Gastroesophageal sphincter (tissue), 4 donors: ENCODE data around the gene SETBP1. TPM values are rescaled to one million over a fixed set of nuclear protein-coding genes. Genes with fewer than 3 reads are reported as not detected.

ENCODE experiments used
- ATAC-seq: fragments of 150-250 bp; one replicate; pipeline ENCODE4 v1.9.1; 2016; ENCODE audit warnings: mild to moderate bottlenecking, moderate library complexity
- H3K27ac ChIP-seq, 4 donors: fragments of 200-600 bp; sonication (generic) in 3 of 4; 1 replicate in 3 of 4; 2 replicates in 1 of 4; pipeline ENCODE4 v1.5.1; 2016 to 2019
- H3K27me3 ChIP-seq: fragments of 200-600 bp; sonication (generic); one replicate; pipeline ENCODE4 v1.5.1; 2019
- H3K36me3 ChIP-seq, 2 donors: fragments of 200-600 bp; sonication (generic); one replicate each; pipeline ENCODE4 v1.5.1; 2019; ENCODE audit warnings: control low read depth in 1 of 2
- H3K4me1 ChIP-seq, 3 donors: fragments of 200-600 bp; sonication (generic); 1 replicate in 2 of 3; 2 replicates in 1 of 3; pipeline ENCODE4 v1.5.1; 2016 to 2019; ENCODE audit warnings: control low read depth in 2 of 3
- H3K4me3 ChIP-seq, 2 donors: fragments of 200-600 bp; sonication (generic); one replicate each; pipeline ENCODE4 v1.5.1; 2019; ENCODE audit warnings: mild to moderate bottlenecking in 1 of 2, moderate library complexity in 1 of 2
- H3K9me3 ChIP-seq, 3 donors: fragments of 200-600 bp; sonication (generic); one replicate each; pipeline ENCODE4 v1.5.1; 2017 to 2019; ENCODE audit warnings: control low read depth in 2 of 3
- EP300 ChIP-seq: sonication (generic); formaldehyde crosslinking; IDR thresholded peaks from one replicate; pipeline ENCODE4 v1.6.1; 2017; ENCODE audit warnings: antibody characterized with exemption, mild to moderate bottlenecking
- POLR2A ChIP-seq, 2 donors: fragments of 450-650 bp; IDR thresholded peaks; one replicate each; pipeline ENCODE4 v1.6.1; 2017; ENCODE audit warnings: antibody characterized with exemption in 2 of 2, mild to moderate bottlenecking in 2 of 2, moderate library complexity in 1 of 2
- POLR2AphosphoS5 ChIP-seq: sonication (generic); formaldehyde crosslinking; IDR thresholded peaks from one replicate; pipeline ENCODE4 v1.6.1; 2017; ENCODE audit warnings: antibody characterized with exemption
- WGBS, 2 donors: methylation state at CpG; one replicate each; pipeline ENCODE4 v1.1.5; 2018; ENCODE audit warnings: low coverage in 1 of 2; 5-methylcytosine and 5-hydroxymethylcytosine counted together
- total RNA-seq, 4 donors: library from RNA; depleted of rRNA; stranded (reverse); fragments of >200 nt; gene quantifications; one replicate each; pipeline ENCODE4 v1.1.0, GENCODE V29; 2016
- TF ChIP-seq, protein P1 (sequence below), 4 experiments: fragments of 200-600 bp in 2 of 4; fragments of 450-650 bp in 2 of 4; sonication (generic) in 1 of 4; IDR thresholded peaks; one replicate each; pipeline ENCODE4 v1.5.1; 2017 to 2019; ENCODE audit warnings: antibody characterized with exemption in 4 of 4, mild to moderate bottlenecking in 2 of 4, moderate library complexity in 2 of 4

Gene SETBP1
- total RNA-seq, 4 donors from 2014 or later: 42.5 to 87.6 (median 67.8) TPM

DNA sequence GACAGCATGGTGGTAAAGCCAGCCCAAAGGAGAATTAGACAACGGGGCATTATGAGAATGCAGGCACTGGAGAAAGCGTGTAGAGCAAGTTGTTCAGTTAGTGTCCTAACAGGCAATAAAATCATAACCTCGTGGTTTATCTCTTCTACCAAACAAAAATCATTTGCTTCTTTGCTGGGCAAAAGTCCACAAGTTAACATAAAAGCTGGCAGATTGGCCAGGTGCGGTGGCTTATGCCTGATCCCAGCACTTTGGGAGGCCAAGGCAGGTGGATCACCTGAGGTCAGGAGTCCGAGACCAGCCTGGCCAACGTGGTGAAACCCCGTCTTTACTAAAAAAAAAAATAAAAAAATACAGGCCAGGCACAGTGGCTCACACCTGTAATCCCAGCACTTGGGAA is 364.1 kb downstream of the SETBP1 start:
- H3K36me3 ChIP-seq: peaks cover 0 to 7% of the 10 kb centered on the region in 2 donors
- WGBS, 2 donors: 95 to 97% methylated on average over 3 to 7 of the region's 7 CpGs
- H3K27me3 ChIP-seq: no peaks in the 10 kb centered on the region
- no peak overlapping the region for H3K27ac ChIP-seq
- no peaks in the 10 kb centered on the region for H3K9me3 ChIP-seq
- no peak for ATAC-seq
- H3K4me3 ChIP-seq: no peak overlapping the region
- H3K4me1 ChIP-seq: peaks cover 0 to 6% (median 0%) of the 10 kb centered on the region in 3 donors
- TF ChIP-seq, protein P1, sequence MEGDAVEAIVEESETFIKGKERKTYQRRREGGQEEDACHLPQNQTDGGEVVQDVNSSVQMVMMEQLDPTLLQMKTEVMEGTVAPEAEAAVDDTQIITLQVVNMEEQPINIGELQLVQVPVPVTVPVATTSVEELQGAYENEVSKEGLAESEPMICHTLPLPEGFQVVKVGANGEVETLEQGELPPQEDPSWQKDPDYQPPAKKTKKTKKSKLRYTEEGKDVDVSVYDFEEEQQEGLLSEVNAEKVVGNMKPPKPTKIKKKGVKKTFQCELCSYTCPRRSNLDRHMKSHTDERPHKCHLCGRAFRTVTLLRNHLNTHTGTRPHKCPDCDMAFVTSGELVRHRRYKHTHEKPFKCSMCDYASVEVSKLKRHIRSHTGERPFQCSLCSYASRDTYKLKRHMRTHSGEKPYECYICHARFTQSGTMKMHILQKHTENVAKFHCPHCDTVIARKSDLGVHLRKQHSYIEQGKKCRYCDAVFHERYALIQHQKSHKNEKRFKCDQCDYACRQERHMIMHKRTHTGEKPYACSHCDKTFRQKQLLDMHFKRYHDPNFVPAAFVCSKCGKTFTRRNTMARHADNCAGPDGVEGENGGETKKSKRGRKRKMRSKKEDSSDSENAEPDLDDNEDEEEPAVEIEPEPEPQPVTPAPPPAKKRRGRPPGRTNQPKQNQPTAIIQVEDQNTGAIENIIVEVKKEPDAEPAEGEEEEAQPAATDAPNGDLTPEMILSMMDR (IDR thresholded peaks at IDR 0.05): no peak
- TF ChIP-seq POLR2AphosphoS5: no peak
- no peak for TF ChIP-seq POLR2A (IDR thresholded peaks at IDR 0.05)
- no peak for TF ChIP-seq EP300

- Histone ChIP-seq H3K27me3 (no peaks in the 10 kb centered on the region), H3K9me3 (no peaks in the 10 kb centered on the region), H3K4me3 (no peak overlapping the region), H3K36me3 (no peaks in the 10 kb centered on the region), H3K4me1 (peaks cover 0 to 21% (median 3%) of the 10 kb centered on the region in 3 donors), H3K27ac (no peak overlapping the region)
- TF ChIP-seq, protein P1 (IDR thresholded peaks at IDR 0.05): no peak
- TF ChIP-seq POLR2A (IDR thresholded peaks at IDR 0.05) (no peak), EP300 (no peak), POLR2AphosphoS5 (no peak)
- 80 to 91% methylated on average over 3 of the region's 3 CpGs for WGBS, 2 donors
- ATAC-seq: no peak
Measured at GRCh38 chr18:45046228-45046627, 365.5 kb downstream of the SETBP1 start.

DNA sequence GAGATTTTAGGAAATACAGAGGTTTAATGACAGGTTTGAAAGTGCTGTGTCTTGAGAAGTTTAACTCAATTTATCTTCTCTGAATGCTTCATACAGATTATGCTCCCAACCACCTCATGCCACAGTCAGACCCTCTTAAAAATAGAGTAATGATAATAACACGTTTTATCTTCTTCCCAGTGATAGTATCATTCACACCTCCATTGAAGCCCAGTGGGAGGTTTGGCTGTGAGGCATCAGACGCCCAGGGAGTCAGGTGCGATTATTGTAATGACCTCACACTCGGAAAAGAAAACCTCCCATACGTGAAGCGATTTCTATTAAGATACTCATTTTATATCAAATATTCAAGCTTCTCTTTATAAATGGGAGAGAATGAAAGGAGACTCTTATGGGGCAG is 366.3 kb downstream of the SETBP1 start:
- no peak for ATAC-seq
- no peaks in the 10 kb centered on the region for H3K9me3 ChIP-seq
- 91 to 92% methylated on average over 3 to 6 of the region's 6 CpGs for WGBS, 2 donors
- H3K36me3 ChIP-seq: no peaks in the 10 kb centered on the region
- no peak overlapping the region for H3K4me3 ChIP-seq
- no peaks in the 10 kb centered on the region for H3K27me3 ChIP-seq
- peaks cover 0 to 25% (median 3%) of the 10 kb centered on the region in 3 donors for H3K4me1 ChIP-seq
- TF ChIP-seq, protein P1 (IDR thresholded peaks at IDR 0.05): no peak
- TF ChIP-seq EP300 (no peak), POLR2AphosphoS5 (no peak), POLR2A (IDR thresholded peaks at IDR 0.05) (no peak)
- H3K27ac ChIP-seq: no peak overlapping the region

GRCh38 chr18:45049578-45050319 is 369.1 kb downstream of the SETBP1 start:
- H3K27me3 ChIP-seq: no peaks in the 10 kb centered on the region
- TF ChIP-seq EP300 (no peak), POLR2AphosphoS5 (no peak), POLR2A (IDR thresholded peaks at IDR 0.05) (no peak)
- TF ChIP-seq, protein P1 (IDR thresholded peaks at IDR 0.05): no peak
- no peak overlapping the region for H3K27ac ChIP-seq
- no peaks in the 10 kb centered on the region for H3K9me3 ChIP-seq
- no peaks in the 10 kb centered on the region for H3K36me3 ChIP-seq
- H3K4me1 ChIP-seq: peaks cover 0 to 29% (median 3%) of the 10 kb centered on the region in 3 donors
- WGBS, 2 donors: 66 to 67% methylated on average over 4 of the region's 4 CpGs
- no peak overlapping the region for H3K4me3 ChIP-seq
- ATAC-seq: no peak
